HG03442 (cell line): Measurements from ENCODE around the gene RAB11FIP3.

Source experiments
- ATAC-seq: cut with Tn5 transposase; IDR thresholded peaks from one replicate; pipeline ENCODE4 v1.9.1; 2021; ENCODE audit warnings: mild to moderate bottlenecking, moderate library complexity; ENCODE audit not compliant: unreplicated experiment

The RAB11FIP3 gene

GRCh38 chr16:513950-514349 is 88.5 kb downstream of the RAB11FIP3 start:
- no peak for ATAC-seq

GRCh38 chr16:515175-515938 is 89.9 kb downstream of the RAB11FIP3 start:
- ATAC-seq: no peak

GRCh38 chr16:515939-516226 is 90.4 kb downstream of the RAB11FIP3 start:
- no peak for ATAC-seq

GRCh38 chr16:516301-516700 is 90.9 kb downstream of the RAB11FIP3 start:
- ATAC-seq: no peak

GRCh38 chr16:518858-519257 is 93.4 kb downstream of the RAB11FIP3 start:
- no peak for ATAC-seq

- ATAC-seq: no peak
Observed at GRCh38 chr16:519425-519824, 94.0 kb downstream of the RAB11FIP3 start.

GRCh38 chr16:519841-520687 is 94.6 kb downstream of the RAB11FIP3 start:
- ATAC-seq: no peak

- ATAC-seq: no peak
Observed at GRCh38 chr16:520847-521246, 95.4 kb downstream of the RAB11FIP3 start.

- no peak for ATAC-seq
Observed at GRCh38 chr16:521381-522210, 96.1 kb downstream of the RAB11FIP3 start.

GRCh38 chr16:522320-523096 is 97.1 kb downstream of the RAB11FIP3 start:
- ATAC-seq: no peak

- no peak for ATAC-seq
Observed at GRCh38 chr16:523097-523741, 97.8 kb downstream of the RAB11FIP3 start.

- no peak for ATAC-seq
Observed at GRCh38 chr16:524274-525040, 99.0 kb downstream of the RAB11FIP3 start.

- ATAC-seq: no peak
Observed at GRCh38 chr16:525123-525519, 99.7 kb downstream of the RAB11FIP3 start.

GRCh38 chr16:525520-526180 is 100.2 kb downstream of the RAB11FIP3 start:
- ATAC-seq: no peak

GRCh38 chr16:526181-527014 is 100.9 kb downstream of the RAB11FIP3 start:
- no peak for ATAC-seq

- peak; percentile 61 for ATAC-seq
Observed at GRCh38 chr16:527015-527903, 101.8 kb downstream of the RAB11FIP3 start, which contains the start of gene CAPN15. Gene CAPN15 (plus strand): TSS chr16:527712. CDS start chr16:546839, 19,127 bp downstream.
